IPS-15b (cell line): ENCODE measurements around the gene GBGT1.

Experiments
- H3K27me3 ChIP-seq: one replicate; pipeline ENCODE4 v1.6.1; 2013; ENCODE audit warnings: low read length; ENCODE audit not compliant: control insufficient read depth, insufficient read depth
- H3K36me3 ChIP-seq: one replicate; pipeline ENCODE4 v1.6.1; 2013; ENCODE audit warnings: low read length; ENCODE audit not compliant: control insufficient read depth, insufficient read depth
- H3K4me1 ChIP-seq: one replicate; pipeline ENCODE4 v1.6.1; 2013; ENCODE audit warnings: mild to moderate bottlenecking, low read length; ENCODE audit not compliant: control insufficient read depth, insufficient read depth
- H3K4me3 ChIP-seq: one replicate; pipeline ENCODE4 v1.5.1; 2013; ENCODE audit warnings: low read depth, low read length
- H3K9ac ChIP-seq: one replicate; pipeline ENCODE4 v1.6.1; 2013; ENCODE audit warnings: low read depth, mild to moderate bottlenecking, low read length
- H3K9me3 ChIP-seq: one replicate; pipeline ENCODE4 v1.6.1; 2013; ENCODE audit warnings: mild to moderate bottlenecking, low read length; ENCODE audit not compliant: control insufficient read depth, insufficient read depth

The GBGT1 gene

GRCh38 chr9:133111808-133112662 lies 51.7 kb downstream of the GBGT1 start:
- H3K4me3 ChIP-seq, result no peak overlapping the region
- H3K9ac ChIP-seq, result peak overlapping the region; percentile 26
- no peaks in the 10 kb centered on the region for H3K9me3 ChIP-seq
- H3K36me3 ChIP-seq, result peaks cover 21% of the 10 kb centered on the region
- no peaks in the 10 kb centered on the region for H3K27me3 ChIP-seq
- peaks cover 5% of the 10 kb centered on the region for H3K4me1 ChIP-seq

GRCh38 chr9:133109931-133110650 lies 53.6 kb downstream of the GBGT1 start:
- H3K9me3 ChIP-seq, result no peaks in the 10 kb centered on the region
- H3K9ac ChIP-seq, result no peak overlapping the region
- H3K4me1 ChIP-seq, result peaks cover 5% of the 10 kb centered on the region
- peaks cover 28% of the 10 kb centered on the region for H3K36me3 ChIP-seq
- H3K27me3 ChIP-seq, result no peaks in the 10 kb centered on the region
- no peak overlapping the region for H3K4me3 ChIP-seq

GRCh38 chr9:133108794-133109641 lies 54.7 kb downstream of the GBGT1 start:
- Histone ChIP-seq H3K9me3 (no peaks in the 10 kb centered on the region), H3K36me3 (peaks cover 26% of the 10 kb centered on the region)

GRCh38 chr9:133107961-133108793 lies 55.5 kb downstream of the GBGT1 start:
- no peaks in the 10 kb centered on the region for H3K4me1 ChIP-seq
- no peaks in the 10 kb centered on the region for H3K27me3 ChIP-seq
- H3K4me3 ChIP-seq, result no peak overlapping the region
- peaks cover 26% of the 10 kb centered on the region for H3K36me3 ChIP-seq
- no peak overlapping the region for H3K9ac ChIP-seq
- H3K9me3 ChIP-seq, result no peaks in the 10 kb centered on the region

More at GRCh38 chr9:133108794-133109641, 54.7 kb downstream of the GBGT1 start:
- Histone ChIP-seq H3K9ac (no peak overlapping the region), H3K4me3 (no peak overlapping the region), H3K4me1 (peaks cover 3% of the 10 kb centered on the region), H3K27me3 (no peaks in the 10 kb centered on the region)

GRCh38 chr9:133107245-133107722 lies 56.4 kb downstream of the GBGT1 start:
- Histone ChIP-seq H3K4me1 (no peaks in the 10 kb centered on the region), H3K9ac (no peak overlapping the region), H3K36me3 (peaks cover 30% of the 10 kb centered on the region)

GRCh38 chr9:133106511-133107244 lies 57.0 kb downstream of the GBGT1 start:
- Histone ChIP-seq H3K4me3 (no peak overlapping the region), H3K9ac (no peak overlapping the region), H3K36me3 (peaks cover 36% of the 10 kb centered on the region), H3K9me3 (no peaks in the 10 kb centered on the region), H3K4me1 (no peaks in the 10 kb centered on the region), H3K27me3 (no peaks in the 10 kb centered on the region)

More at GRCh38 chr9:133107245-133107722, 56.4 kb downstream of the GBGT1 start:
- Histone ChIP-seq H3K27me3 (no peaks in the 10 kb centered on the region), H3K9me3 (no peaks in the 10 kb centered on the region), H3K4me3 (no peak overlapping the region)

- Histone ChIP-seq H3K9me3 (no peaks in the 10 kb centered on the region), H3K36me3 (peaks cover 47% of the 10 kb centered on the region), H3K4me1 (no peaks in the 10 kb centered on the region), H3K9ac (no peak overlapping the region), H3K4me3 (no peak overlapping the region), H3K27me3 (no peaks in the 10 kb centered on the region)
These were observed 58.3 kb downstream of the GBGT1 start for GRCh38 chr9:133105461-133105770.

- Histone ChIP-seq H3K36me3 (peaks cover 45% of the 10 kb centered on the region), H3K4me1 (no peaks in the 10 kb centered on the region)
These were observed 58.8 kb downstream of the GBGT1 start for GRCh38 chr9:133104718-133105460.

GRCh38 chr9:133103987-133104505 lies 59.7 kb downstream of the GBGT1 start:
- Histone ChIP-seq H3K4me3 (no peak overlapping the region), H3K4me1 (no peaks in the 10 kb centered on the region), H3K27me3 (no peaks in the 10 kb centered on the region), H3K9ac (no peak overlapping the region), H3K36me3 (peaks cover 44% of the 10 kb centered on the region), H3K9me3 (no peaks in the 10 kb centered on the region)

More at GRCh38 chr9:133104718-133105460, 58.8 kb downstream of the GBGT1 start:
- Histone ChIP-seq H3K27me3 (no peaks in the 10 kb centered on the region), H3K9ac (no peak overlapping the region), H3K4me3 (no peak overlapping the region), H3K9me3 (no peaks in the 10 kb centered on the region)
